Epithelial cell of proximal tubule (primary cell): Measurements from ENCODE around the gene MTRF1L. TPM values are rescaled to one million over a fixed set of nuclear protein-coding genes. Genes with fewer than 3 reads are reported as not detected.

Source experiments
- DNase-seq: peaks from one replicate; pipeline ENCODE4 v3.0.0-alpha.2; 2011; ENCODE audit warnings: low read depth
- H3K4me3 ChIP-seq: 2 replicates; pipeline ENCODE4 v1.5.1; 2011; ENCODE audit warnings: low read depth, mild to moderate bottlenecking, low read length
- total RNA-seq: library from RNA; depleted of rRNA; stranded (reverse); fragments of >200 nt; gene quantifications from 2 replicates; pipeline ENCODE4 v1.2.3, GENCODE V29; 2015
- TF ChIP-seq, protein P1 (sequence below): conservative IDR thresholded peaks from 2 replicates; pipeline ENCODE4 v1.5.1; 2012; ENCODE audit warnings: low read depth, mild to moderate bottlenecking, low read length

Gene MTRF1L
- total RNA-seq, 1 donor from 2014 or later, result 18.4 TPM

DNA sequence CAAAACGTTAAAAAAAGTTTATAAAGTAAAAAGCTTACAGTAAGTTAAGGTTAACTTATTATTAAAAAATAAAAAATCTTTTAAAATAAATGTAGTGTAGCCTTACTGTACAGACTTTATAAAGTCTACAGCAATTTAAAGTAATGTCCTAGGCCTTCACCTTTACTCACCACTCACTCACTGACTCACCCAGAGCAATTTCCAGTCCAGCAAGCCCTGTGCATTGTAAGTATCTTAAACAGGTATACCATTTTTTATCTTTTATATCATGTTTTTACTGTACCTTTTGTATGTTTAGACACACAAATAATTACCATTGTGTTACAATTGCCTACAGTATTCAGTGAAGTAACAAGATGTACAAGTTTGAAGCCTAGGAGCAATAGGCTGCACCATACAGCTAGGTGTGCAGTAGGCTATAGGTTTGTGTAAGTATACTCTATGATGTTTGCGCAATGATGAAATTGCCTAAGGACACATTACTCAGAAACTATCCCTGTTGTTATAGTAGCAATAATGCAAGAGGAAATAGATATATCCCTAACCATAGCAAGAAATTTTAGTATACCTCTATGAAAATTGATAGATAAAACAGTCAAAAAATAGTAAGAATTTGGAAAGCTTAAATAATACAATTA lies 59.1 kb downstream of the MTRF1L start:
- no peak overlapping the region for H3K4me3 ChIP-seq
- no peak for DNase-seq
- TF ChIP-seq, protein P1, sequence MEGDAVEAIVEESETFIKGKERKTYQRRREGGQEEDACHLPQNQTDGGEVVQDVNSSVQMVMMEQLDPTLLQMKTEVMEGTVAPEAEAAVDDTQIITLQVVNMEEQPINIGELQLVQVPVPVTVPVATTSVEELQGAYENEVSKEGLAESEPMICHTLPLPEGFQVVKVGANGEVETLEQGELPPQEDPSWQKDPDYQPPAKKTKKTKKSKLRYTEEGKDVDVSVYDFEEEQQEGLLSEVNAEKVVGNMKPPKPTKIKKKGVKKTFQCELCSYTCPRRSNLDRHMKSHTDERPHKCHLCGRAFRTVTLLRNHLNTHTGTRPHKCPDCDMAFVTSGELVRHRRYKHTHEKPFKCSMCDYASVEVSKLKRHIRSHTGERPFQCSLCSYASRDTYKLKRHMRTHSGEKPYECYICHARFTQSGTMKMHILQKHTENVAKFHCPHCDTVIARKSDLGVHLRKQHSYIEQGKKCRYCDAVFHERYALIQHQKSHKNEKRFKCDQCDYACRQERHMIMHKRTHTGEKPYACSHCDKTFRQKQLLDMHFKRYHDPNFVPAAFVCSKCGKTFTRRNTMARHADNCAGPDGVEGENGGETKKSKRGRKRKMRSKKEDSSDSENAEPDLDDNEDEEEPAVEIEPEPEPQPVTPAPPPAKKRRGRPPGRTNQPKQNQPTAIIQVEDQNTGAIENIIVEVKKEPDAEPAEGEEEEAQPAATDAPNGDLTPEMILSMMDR, result no peak

DNA sequence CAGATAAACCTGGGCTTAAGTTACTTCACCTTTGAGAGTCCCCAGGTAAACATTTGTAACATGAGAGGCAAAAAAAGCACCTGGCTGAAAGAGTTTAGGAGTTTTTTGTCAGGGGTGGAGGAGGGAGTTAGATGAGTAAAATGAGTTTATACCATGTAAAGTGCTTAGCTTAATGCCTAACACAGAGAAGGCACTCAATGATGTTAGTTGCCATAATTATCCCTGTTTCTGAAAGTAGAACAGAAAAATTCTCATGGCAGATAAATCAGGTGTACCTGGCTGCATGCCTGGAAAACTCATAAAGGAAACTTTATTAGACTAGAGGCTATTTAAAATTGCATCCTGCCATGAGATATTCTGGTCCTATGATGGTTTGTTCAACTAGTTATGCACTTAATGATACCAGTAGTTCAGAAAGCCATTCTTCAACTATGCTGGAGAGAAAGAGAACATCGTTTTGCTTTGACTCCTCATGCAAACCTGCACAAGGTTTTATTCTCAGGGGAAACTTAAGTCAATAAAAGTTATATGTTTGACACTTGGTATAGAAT lies 60.1 kb downstream of the MTRF1L start:
- DNase-seq, result no peak
- TF ChIP-seq, protein P1, result no peak
- H3K4me3 ChIP-seq, result no peak overlapping the region

DNA sequence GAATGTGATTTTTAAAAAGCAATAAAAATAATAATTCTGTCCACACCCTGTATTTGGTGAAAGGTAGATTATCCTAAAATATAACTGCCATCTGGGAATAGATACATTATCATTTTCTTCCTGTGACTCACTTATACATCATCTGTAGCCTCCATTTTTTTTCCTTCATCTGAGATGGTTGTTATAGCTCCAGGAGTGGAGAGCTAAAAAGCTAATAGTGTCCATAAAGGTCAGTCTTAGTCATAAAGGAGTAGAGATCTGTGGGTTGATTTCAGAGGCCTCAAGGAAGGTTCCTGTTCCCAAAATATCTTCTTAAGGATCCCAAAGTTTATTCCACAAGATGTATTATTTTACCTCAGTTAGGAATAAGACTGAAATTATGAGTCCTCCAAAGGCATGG lies 60.8 kb downstream of the MTRF1L start:
- no peak for DNase-seq
- no peak overlapping the region for H3K4me3 ChIP-seq
- TF ChIP-seq, protein P1, result no peak

Other genes with a start within 250 kb of the MTRF1L start
- gene FBXO5, start 19.7 kb downstream of the MTRF1L start, total RNA-seq, result 30.8 and 46.1 TPM in 2 replicates
- 3.9 and 8.0 TPM in 2 replicates for gene RGS17, start 128.6 kb upstream of the MTRF1L start, total RNA-seq